ENCODE measurements around the gene CRLF1. TPM values are rescaled to one million over a fixed set of nuclear protein-coding genes. Genes with fewer than 3 reads are reported as not detected.

CRLF1 gene
- total RNA-seq, 4 donors from 2014 or later, result 14.9 to 61.6 (median 35.3) TPM

GRCh38 chr19:18610556-18611326 is 4.1 kb upstream of the CRLF1 start:
- no peak for DNase-seq
- ATAC-seq, result no peak
- H3K9me3 ChIP-seq, result no peaks in the 10 kb centered on the region
- intact Hi-C loops (cut with DNase I; ENCODE audit: low total_unique reads), result no loop called here
- peaks cover 79 to 84% (median 81%) of the 10 kb centered on the region in 3 donors for H3K27me3 ChIP-seq
- no peak overlapping the region for H3K4me3 ChIP-seq
- in situ Hi-C loops (cut with MboI; ENCODE audit: low sequenced_read_pairs in 4 of 4), result no loop called here
- TF ChIP-seq, protein P1, sequence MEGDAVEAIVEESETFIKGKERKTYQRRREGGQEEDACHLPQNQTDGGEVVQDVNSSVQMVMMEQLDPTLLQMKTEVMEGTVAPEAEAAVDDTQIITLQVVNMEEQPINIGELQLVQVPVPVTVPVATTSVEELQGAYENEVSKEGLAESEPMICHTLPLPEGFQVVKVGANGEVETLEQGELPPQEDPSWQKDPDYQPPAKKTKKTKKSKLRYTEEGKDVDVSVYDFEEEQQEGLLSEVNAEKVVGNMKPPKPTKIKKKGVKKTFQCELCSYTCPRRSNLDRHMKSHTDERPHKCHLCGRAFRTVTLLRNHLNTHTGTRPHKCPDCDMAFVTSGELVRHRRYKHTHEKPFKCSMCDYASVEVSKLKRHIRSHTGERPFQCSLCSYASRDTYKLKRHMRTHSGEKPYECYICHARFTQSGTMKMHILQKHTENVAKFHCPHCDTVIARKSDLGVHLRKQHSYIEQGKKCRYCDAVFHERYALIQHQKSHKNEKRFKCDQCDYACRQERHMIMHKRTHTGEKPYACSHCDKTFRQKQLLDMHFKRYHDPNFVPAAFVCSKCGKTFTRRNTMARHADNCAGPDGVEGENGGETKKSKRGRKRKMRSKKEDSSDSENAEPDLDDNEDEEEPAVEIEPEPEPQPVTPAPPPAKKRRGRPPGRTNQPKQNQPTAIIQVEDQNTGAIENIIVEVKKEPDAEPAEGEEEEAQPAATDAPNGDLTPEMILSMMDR (IDR thresholded peaks at IDR 0.05 in 4 of 5, conservative IDR thresholded peaks at IDR 0.05 in 1 of 5), result no peak
- H3K36me3 ChIP-seq, result no peaks in the 10 kb centered on the region
- peaks cover 5 to 30% of the 10 kb centered on the region in 2 donors for H3K4me1 ChIP-seq
- no peak overlapping the region for H3K27ac ChIP-seq

GRCh38 chr19:18610245-18610555 is 3.6 kb upstream of the CRLF1 start:
- peaks cover 84 to 89% (median 86%) of the 10 kb centered on the region in 3 donors for H3K27me3 ChIP-seq
- no peaks in the 10 kb centered on the region for H3K9me3 ChIP-seq

DNA sequence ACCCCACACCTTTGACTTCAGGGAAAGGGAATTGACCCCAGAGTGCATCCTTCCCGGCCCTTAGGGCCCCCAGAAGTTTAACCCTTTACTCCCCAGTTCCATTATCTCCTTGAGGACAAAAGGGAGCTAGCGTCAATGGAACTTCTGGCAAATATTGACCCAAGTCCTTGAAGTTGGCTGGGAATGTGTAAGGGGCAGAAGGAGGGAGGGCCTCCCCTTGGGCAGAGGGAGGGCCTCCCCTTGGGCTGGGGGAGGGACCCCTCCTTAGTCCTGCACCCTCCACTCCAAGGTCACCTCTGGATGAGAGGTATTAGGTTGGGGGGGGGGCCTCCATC is 3.1 kb upstream of the CRLF1 start:
- no peaks in the 10 kb centered on the region for H3K9me3 ChIP-seq
- in situ Hi-C loops (cut with MboI; ENCODE audit: low sequenced_read_pairs in 4 of 4), result no loop called here
- no peak overlapping the region for H3K27ac ChIP-seq
- DNase-seq (no peak), ATAC-seq (no peak)
- peaks cover 5 to 30% of the 10 kb centered on the region in 2 donors for H3K4me1 ChIP-seq
- H3K4me3 ChIP-seq, result no peak overlapping the region
- TF ChIP-seq, protein P1 (IDR thresholded peaks at IDR 0.05 in 4 of 5, conservative IDR thresholded peaks at IDR 0.05 in 1 of 5), result no peak
- TF ChIP-seq POLR2A (IDR thresholded peaks at IDR 0.05), result no peak
- no peaks in the 10 kb centered on the region for H3K36me3 ChIP-seq
- H3K27me3 ChIP-seq, result peaks cover 87 to 93% (median 89%) of the 10 kb centered on the region in 3 donors
- intact Hi-C loops (cut with DNase I; ENCODE audit: low total_unique reads), result no loop called here

More at GRCh38 chr19:18610245-18610555, 3.6 kb upstream of the CRLF1 start:
- ATAC-seq, result no peak
- Histone ChIP-seq H3K4me3 (no peak overlapping the region), H3K27ac (no peak overlapping the region), H3K4me1 (peaks cover 5 to 30% of the 10 kb centered on the region in 2 donors), H3K36me3 (no peaks in the 10 kb centered on the region)
- intact Hi-C loops (cut with DNase I; ENCODE audit: low total_unique reads), result no loop called here
- in situ Hi-C loops (cut with MboI; ENCODE audit: low sequenced_read_pairs in 4 of 4), result no loop called here
- TF ChIP-seq, protein P1 (IDR thresholded peaks at IDR 0.05 in 4 of 5, conservative IDR thresholded peaks at IDR 0.05 in 1 of 5), result no peak
- no peak for TF ChIP-seq POLR2A (IDR thresholded peaks at IDR 0.05)
- no peak for DNase-seq

GRCh38 chr19:18608805-18609716 is 2.5 kb upstream of the CRLF1 start:
- Histone ChIP-seq H3K36me3 (no peaks in the 10 kb centered on the region), H3K4me1 (peaks cover 5 to 32% of the 10 kb centered on the region in 2 donors), H3K4me3 (no peak overlapping the region), H3K27ac (no peak overlapping the region), H3K27me3 (peaks cover 89 to 90% (median 90%) of the 10 kb centered on the region in 3 donors), H3K9me3 (no peaks in the 10 kb centered on the region)
- no peak for DNase-seq
- no peak for ATAC-seq
- in situ Hi-C loops (cut with MboI; ENCODE audit: low sequenced_read_pairs in 4 of 4) (no loop called here), intact Hi-C loops (cut with DNase I; ENCODE audit: low total_unique reads) (no loop called here)
- TF ChIP-seq, protein P1 (IDR thresholded peaks at IDR 0.05 in 4 of 5, conservative IDR thresholded peaks at IDR 0.05 in 1 of 5), result no peak
- TF ChIP-seq POLR2A (IDR thresholded peaks at IDR 0.05), result no peak

Data from gastrocnemius medialis (tissue), 4 donors.